Right atrium auricular region (tissue), 2 donors: ENCODE results near the gene GLB1L2. TPM values are rescaled to one million over a fixed set of nuclear protein-coding genes. Genes with fewer than 3 reads are reported as not detected.
"Not testable (repeated sequence)": the region's sequence is repeated elsewhere in the genome, so short reads cannot be mapped to it uniquely, and the experiment has no call there.

ENCODE experiments used
- DNase-seq: peaks from one replicate; pipeline ENCODE4 v3.0.0-alpha.2; 2019; ENCODE audit warnings: low spot score
- H3K27ac ChIP-seq, 2 donors: fragments of 200-600 bp; sonication (generic); 1 replicate in 1 of 2; 2 replicates in 1 of 2; pipeline ENCODE4 v1.5.1; 2016 to 2019
- H3K27me3 ChIP-seq, 2 donors: fragments of 200-600 bp; sonication (generic); one replicate each; pipeline versions ENCODE4 v1.5.1 to v1.6.0; 2017 to 2019
- H3K36me3 ChIP-seq: fragments of 200-600 bp; sonication (generic); one replicate; pipeline ENCODE4 v1.5.1; 2016
- H3K4me1 ChIP-seq, 2 donors: fragments of 200-600 bp; sonication (generic); one replicate each; pipeline versions ENCODE4 v1.5.1 to v1.6.0; 2017 to 2019
- H3K4me3 ChIP-seq, 2 donors: fragments of 200-600 bp; sonication (generic); 1 replicate in 1 of 2; 2 replicates in 1 of 2; pipeline ENCODE4 v1.5.1; 2017 to 2019; ENCODE audit warnings: mild to moderate bottlenecking in 1 of 2, moderate library complexity in 1 of 2
- H3K9me3 ChIP-seq, 2 donors: fragments of 200-600 bp; sonication (generic); one replicate each; pipeline ENCODE4 v1.5.1; 2019
- total RNA-seq, 2 donors: library from RNA; depleted of rRNA; stranded (reverse); fragments of >200 nt; gene quantifications; one replicate each; pipeline ENCODE4 v1.1.0, GENCODE V29; 2016
- TF ChIP-seq, protein P1 (sequence below), 2 donors: fragments of 200-600 bp; sonication (generic); IDR thresholded peaks; one replicate each; pipeline ENCODE4 v1.5.1; 2019; ENCODE audit warnings: antibody characterized with exemption in 2 of 2

GLB1L2 gene
- total RNA-seq, 2 donors from 2014 or later = 0.22 to 2.4 TPM

DNA sequence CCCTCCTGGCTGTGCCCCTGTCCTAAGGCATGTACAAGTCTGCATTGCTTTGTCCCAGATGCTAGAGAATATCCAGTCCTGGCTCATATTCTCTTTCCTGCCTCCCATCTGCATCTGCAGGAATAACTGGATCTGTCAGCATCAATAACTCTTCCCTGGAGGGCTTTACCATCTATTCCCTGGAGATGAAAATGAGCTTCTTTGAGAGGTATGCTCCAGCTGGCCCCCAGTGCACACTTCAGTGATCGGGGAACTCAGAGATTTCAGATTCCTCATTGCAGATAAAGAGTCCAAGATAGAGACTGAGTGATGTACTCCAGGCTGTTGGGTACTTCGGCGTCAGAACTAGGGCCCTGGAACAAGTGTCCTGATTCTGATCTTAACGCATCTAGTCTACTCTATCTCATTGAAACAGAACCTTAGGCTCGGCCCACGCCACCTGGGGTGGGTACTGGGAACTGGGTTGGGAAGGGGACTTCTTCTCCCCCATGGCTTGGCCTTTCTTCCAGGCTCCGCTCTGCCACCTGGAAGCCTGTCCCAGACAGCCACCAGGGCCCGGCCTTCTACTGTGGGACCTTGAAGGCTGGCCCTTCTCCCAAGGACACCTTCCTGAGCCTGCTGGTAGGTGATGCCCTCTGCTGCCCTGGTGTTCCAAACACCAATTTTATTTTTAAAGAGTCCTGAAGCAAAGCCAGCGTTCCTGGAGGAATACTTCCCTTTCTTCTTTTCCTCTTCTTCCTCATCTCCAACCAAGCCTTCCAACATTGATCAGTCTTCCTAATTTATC is 17.8 kb upstream of the GLB1L2 start:
- no peak overlapping the region for H3K27ac ChIP-seq
- DNase-seq = no peak
- no peaks in the 10 kb centered on the region for H3K27me3 ChIP-seq
- TF ChIP-seq, protein P1, sequence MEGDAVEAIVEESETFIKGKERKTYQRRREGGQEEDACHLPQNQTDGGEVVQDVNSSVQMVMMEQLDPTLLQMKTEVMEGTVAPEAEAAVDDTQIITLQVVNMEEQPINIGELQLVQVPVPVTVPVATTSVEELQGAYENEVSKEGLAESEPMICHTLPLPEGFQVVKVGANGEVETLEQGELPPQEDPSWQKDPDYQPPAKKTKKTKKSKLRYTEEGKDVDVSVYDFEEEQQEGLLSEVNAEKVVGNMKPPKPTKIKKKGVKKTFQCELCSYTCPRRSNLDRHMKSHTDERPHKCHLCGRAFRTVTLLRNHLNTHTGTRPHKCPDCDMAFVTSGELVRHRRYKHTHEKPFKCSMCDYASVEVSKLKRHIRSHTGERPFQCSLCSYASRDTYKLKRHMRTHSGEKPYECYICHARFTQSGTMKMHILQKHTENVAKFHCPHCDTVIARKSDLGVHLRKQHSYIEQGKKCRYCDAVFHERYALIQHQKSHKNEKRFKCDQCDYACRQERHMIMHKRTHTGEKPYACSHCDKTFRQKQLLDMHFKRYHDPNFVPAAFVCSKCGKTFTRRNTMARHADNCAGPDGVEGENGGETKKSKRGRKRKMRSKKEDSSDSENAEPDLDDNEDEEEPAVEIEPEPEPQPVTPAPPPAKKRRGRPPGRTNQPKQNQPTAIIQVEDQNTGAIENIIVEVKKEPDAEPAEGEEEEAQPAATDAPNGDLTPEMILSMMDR (IDR thresholded peaks at IDR 0.05) = no peak
- H3K4me3 ChIP-seq = no peak overlapping the region
- H3K4me1 ChIP-seq = no peaks in the 10 kb centered on the region
- H3K36me3 ChIP-seq = no peaks in the 10 kb centered on the region
- peaks cover 0 to 11% of the 10 kb centered on the region in 2 donors for H3K9me3 ChIP-seq

DNA sequence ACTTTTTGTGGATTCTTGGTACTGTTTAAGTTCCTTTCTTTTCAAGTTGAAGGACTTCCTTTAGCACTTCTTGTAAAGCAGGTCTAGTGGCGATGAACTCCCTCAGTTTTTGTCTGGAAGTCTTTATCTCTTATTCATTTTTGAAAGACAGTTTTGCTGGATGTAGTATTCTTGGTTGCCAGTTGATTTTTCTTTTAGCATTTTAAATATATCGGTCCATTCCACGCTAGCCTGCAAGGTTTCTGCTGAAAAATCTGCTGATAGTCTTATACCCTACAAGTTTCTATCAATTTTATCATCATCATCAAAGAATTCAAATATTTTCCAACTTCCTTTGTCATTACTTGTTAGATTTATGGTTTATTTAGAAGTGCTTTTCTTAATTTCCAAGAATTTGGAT is 14.7 kb upstream of the GLB1L2 start:
- no peaks in the 10 kb centered on the region for H3K36me3 ChIP-seq
- no peaks in the 10 kb centered on the region for H3K27me3 ChIP-seq
- no peak for DNase-seq
- no peaks in the 10 kb centered on the region for H3K4me1 ChIP-seq
- H3K4me3 ChIP-seq = no peak overlapping the region
- TF ChIP-seq, protein P1 (IDR thresholded peaks at IDR 0.05) = no peak
- peaks cover 0 to 11% of the 10 kb centered on the region in 2 donors for H3K9me3 ChIP-seq
- H3K27ac ChIP-seq = no peak overlapping the region

DNA sequence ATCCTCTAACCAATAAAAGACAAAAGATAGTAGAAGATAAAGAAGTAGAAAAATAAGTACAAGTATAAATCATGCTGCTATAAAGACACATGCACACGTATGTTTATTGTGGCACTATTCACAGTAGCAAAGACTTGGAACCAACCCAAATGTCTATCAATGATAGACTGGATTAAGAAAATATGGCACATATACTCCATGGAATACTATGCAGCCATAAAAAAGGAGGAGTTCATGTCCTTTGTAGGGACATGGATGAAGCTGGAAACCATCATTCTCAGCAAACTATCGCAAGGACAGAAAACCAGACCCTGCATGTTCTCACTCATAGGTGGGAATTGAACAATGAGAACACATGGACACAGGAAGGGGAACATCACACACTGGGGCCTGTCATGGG is 10.4 kb upstream of the GLB1L2 start:
- H3K4me1 ChIP-seq = not testable (repeated sequence)

DNA sequence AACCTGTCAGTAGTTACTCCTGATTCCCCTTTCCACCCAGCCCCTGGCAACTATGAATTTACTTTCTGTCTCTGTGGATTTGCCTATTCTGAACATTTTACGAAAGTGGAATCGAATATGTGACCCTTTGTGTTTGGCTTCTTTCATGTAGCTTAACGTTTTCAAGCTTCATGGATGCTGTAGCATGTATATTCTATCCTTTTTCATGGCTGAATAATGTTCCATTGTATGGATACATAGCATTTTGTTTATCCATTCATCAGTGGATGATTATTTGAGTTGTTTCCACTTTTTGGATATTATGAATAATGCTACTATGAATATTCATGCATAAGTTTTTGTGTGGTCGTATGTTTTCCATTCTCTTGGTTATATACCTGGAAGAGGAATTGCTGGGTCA is 9.2 kb upstream of the GLB1L2 start:
- H3K36me3 ChIP-seq = no peaks in the 10 kb centered on the region
- H3K9me3 ChIP-seq = peaks cover 0 to 4% of the 10 kb centered on the region in 2 donors
- DNase-seq = no peak
- H3K4me1 ChIP-seq = no peaks in the 10 kb centered on the region
- H3K27me3 ChIP-seq = no peaks in the 10 kb centered on the region
- H3K4me3 ChIP-seq = no peak overlapping the region
- no peak overlapping the region for H3K27ac ChIP-seq
- TF ChIP-seq, protein P1 (IDR thresholded peaks at IDR 0.05) = no peak

More for the DNA sequence above, 10.4 kb upstream of the GLB1L2 start:
- H3K9me3 ChIP-seq = peaks cover 0 to 11% of the 10 kb centered on the region in 2 donors
- H3K27me3 ChIP-seq, H3K27ac ChIP-seq, H3K4me3 ChIP-seq, H3K36me3 ChIP-seq, DNase-seq: not testable (repeated sequence)

DNA sequence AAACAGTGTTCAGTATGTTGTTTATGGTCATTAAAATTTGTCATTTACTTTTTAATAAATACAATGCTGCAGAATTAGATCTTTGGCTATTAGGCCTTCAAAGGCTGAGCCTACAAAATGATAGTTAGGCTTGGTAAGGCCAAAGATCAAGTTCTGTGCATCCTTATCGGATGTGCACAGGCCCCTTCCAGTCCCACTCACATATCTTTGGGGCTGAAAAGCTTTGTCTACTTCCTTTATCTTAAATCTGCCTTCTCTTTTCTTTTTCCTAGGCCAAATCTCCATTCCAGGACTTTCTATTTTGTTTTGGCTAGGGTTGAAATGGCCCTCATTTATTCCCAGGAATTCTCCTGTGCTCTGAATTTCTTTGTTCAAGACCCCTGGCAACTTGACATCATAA is 3.4 kb upstream of the GLB1L2 start:
- peaks cover 0 to 11% of the 10 kb centered on the region in 2 donors for H3K4me1 ChIP-seq
- H3K36me3 ChIP-seq = no peaks in the 10 kb centered on the region
- no peak for DNase-seq
- H3K9me3 ChIP-seq = no peaks in the 10 kb centered on the region
- no peak overlapping the region for H3K4me3 ChIP-seq
- peaks cover 0 to 5% of the 10 kb centered on the region in 2 donors for H3K27me3 ChIP-seq
- H3K27ac ChIP-seq = no peak overlapping the region
- TF ChIP-seq, protein P1 (IDR thresholded peaks at IDR 0.05) = no peak

DNA sequence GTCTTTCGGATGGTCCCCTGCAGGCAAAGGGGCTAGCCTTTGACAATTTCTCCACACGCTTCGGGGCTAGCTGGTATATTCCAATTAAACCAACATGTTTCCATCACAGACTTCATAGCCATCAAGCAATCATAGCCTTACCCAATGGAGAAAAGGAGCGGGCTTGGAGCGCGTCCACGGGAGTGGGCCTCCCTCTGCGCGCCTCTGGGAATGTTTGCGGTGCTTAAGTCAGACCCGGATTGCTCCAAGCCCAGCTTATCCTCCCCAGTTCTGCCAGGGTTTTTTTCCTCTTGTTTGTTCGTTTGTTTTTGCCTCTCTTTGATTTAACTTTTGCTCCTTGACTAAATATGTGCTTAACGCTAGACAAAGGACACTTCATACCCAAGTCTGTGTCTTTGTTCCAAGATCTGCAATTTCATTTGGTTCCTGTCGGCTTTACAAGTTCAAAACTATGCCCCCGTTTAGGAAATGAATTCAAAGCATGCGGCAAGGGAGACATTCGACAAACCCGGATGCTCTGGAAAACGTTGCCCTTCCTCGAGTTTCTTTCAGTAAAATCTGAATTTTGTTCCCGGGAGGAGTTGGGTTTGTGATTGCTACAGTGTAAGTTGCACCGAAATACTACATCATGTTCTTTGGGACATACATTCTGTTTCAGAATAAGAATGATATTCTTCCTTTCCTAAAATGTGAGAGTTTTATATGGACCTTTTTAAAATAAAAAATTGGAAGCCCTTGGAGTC is 1.0 kb upstream of the GLB1L2 start:
- Histone ChIP-seq H3K27ac (no peak overlapping the region), H3K4me1 (peaks cover 0 to 11% of the 10 kb centered on the region in 2 donors), H3K27me3 (peaks cover 0 to 5% of the 10 kb centered on the region in 2 donors), H3K4me3 (peak overlapping the region; percentile 35 to 54), H3K36me3 (no peaks in the 10 kb centered on the region), H3K9me3 (no peaks in the 10 kb centered on the region)
- TF ChIP-seq, protein P1 (IDR thresholded peaks at IDR 0.05) = no peak
- no peak for DNase-seq
